22Rv1 (cell line): ENCODE data around the gene TRIM26.

Source experiments
- H3K27ac ChIP-seq: fragments of 450-650 bp; 2 replicates; pipeline ENCODE4 v1.5.1; 2017
- ZFX ChIP-seq: fragments of 450-650 bp; IDR thresholded peaks from 2 replicates; pipeline ENCODE4 v1.6.1; 2017; ENCODE audit warnings: antibody characterized with exemption, borderline replicate concordance
- TF ChIP-seq, protein P1 (sequence below): fragments of 450-650 bp; IDR thresholded peaks from 2 replicates; pipeline ENCODE4 v1.5.1; 2017; ENCODE audit warnings: mild to moderate bottlenecking

Gene TRIM26

DNA sequence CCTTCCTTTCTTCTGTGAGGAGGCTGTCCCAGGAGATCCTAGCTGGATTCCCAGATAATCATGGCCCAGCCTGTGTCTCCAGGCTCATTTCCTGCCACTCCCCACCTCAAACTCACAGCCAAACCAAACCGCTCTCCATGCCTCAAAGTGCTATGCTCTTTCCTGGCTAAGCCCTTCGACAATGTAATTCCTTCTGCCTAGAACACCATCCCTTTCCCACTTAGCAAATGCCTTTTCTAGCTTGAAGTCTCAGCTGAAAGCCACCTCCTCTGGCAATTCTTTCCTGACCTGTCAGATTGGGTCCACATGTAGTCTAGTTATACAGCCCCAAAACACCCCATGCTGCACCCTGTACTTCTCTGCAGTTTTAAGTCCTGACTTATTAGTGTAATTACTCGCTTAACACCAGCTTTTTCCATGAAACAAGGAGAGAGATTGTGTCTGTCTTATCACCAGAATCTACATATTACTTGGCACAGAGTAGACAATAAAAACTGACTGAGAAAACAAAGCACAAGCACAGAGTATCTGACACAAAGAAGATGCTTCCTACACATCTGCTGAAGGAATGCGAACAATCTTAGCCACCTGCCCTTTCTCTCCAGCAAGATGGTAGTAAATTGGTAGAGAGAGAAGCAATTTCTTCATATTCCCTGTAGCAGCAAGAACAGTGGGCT lies 5.4 kb downstream of the TRIM26 start:
- no peak for TF ChIP-seq ZFX
- TF ChIP-seq, protein P1, sequence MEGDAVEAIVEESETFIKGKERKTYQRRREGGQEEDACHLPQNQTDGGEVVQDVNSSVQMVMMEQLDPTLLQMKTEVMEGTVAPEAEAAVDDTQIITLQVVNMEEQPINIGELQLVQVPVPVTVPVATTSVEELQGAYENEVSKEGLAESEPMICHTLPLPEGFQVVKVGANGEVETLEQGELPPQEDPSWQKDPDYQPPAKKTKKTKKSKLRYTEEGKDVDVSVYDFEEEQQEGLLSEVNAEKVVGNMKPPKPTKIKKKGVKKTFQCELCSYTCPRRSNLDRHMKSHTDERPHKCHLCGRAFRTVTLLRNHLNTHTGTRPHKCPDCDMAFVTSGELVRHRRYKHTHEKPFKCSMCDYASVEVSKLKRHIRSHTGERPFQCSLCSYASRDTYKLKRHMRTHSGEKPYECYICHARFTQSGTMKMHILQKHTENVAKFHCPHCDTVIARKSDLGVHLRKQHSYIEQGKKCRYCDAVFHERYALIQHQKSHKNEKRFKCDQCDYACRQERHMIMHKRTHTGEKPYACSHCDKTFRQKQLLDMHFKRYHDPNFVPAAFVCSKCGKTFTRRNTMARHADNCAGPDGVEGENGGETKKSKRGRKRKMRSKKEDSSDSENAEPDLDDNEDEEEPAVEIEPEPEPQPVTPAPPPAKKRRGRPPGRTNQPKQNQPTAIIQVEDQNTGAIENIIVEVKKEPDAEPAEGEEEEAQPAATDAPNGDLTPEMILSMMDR = no peak
- no peak overlapping the region for H3K27ac ChIP-seq

GRCh38 chr6:30206799-30207618 lies 6.2 kb downstream of the TRIM26 start:
- no peak overlapping the region for H3K27ac ChIP-seq
- no peak for TF ChIP-seq ZFX
- TF ChIP-seq, protein P1 = no peak

DNA sequence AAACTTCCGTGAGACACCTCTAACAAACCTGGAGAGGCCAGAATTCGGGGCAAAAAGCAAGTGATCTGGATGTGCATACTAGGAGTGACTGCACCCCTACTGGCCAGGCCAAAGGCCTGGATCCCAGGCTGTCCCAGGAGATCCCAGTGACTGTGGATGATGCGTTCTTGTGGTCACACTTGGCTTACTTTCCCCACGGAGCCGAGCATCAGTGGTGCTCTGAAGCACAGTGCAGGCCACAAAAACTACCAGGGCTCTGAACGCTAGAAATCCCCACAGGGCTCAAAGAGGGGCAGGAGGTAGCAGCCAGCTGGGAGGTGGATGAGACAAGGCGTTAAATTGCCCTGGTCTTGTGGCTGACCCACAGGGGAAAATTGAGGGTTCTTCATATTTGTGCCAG lies 7.1 kb downstream of the TRIM26 start:
- no peak overlapping the region for H3K27ac ChIP-seq
- no peak for TF ChIP-seq ZFX
- TF ChIP-seq, protein P1 = no peak

- no peak for TF ChIP-seq ZFX
- TF ChIP-seq, protein P1 = no peak
- H3K27ac ChIP-seq = no peak overlapping the region
Observed at GRCh38 chr6:30204116-30204515, 9.1 kb downstream of the TRIM26 start.

DNA sequence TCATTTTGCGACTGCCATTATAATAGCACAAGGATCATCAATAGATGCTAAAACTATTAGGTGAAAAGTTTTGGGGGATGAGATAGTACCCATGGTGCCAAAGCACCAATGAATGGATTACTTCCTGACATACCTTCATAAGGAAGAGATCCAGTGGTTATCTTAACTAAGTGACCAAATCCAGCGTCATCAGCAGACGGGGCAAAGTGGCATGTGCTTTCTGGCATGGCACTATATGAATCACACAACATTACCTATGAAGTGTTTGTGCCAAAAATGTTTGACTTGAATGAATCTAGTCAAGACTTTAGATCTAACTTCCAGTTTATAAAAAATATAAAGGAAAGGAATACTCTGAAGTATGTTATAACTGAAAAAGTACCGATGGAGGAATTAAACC lies 10.8 kb downstream of the TRIM26 start:
- H3K27ac ChIP-seq = no peak overlapping the region

GRCh38 chr6:30200551-30201281 lies 12.5 kb downstream of the TRIM26 start:
- no peak overlapping the region for H3K27ac ChIP-seq
- no peak for TF ChIP-seq ZFX

More for the DNA sequence above, 10.8 kb downstream of the TRIM26 start:
- TF ChIP-seq ZFX = no peak
- TF ChIP-seq, protein P1 = no peak

- TF ChIP-seq ZFX = no peak
- TF ChIP-seq, protein P1 = no peak
- no peak overlapping the region for H3K27ac ChIP-seq
Observed at GRCh38 chr6:30198166-30199084, 14.8 kb downstream of the TRIM26 start.
